SU-DHL-6 (cell line): ENCODE data around the gene KCND3.

Experiments used
- H2AFZ ChIP-seq: fragments of 200-600 bp; sonication (generic); 2 replicates; pipeline ENCODE4 v1.6.1; 2014; ENCODE audit warnings: low read depth, mild to moderate bottlenecking, moderate library complexity, mixed read lengths, antibody characterized with exemption, low read length; ENCODE audit not compliant: severe bottlenecking
- H3F3A ChIP-seq: fragments of 200-600 bp; shearing (Covaris generic); 2 replicates; pipeline ENCODE4 v1.6.0; 2016; ENCODE audit warnings: antibody characterized with exemption, mild to moderate bottlenecking; ENCODE audit not compliant: insufficient read depth
- H3K27ac ChIP-seq: fragments of 200-600 bp; sonication (generic); 2 replicates; pipeline ENCODE4 v1.5.1; 2016; ENCODE audit warnings: low read depth, mild to moderate bottlenecking, low read length, moderate library complexity, mixed read lengths
- H3K27me3 ChIP-seq: fragments of 200-600 bp; sonication (generic), shearing (Covaris generic); 2 replicates; pipeline ENCODE4 v1.6.0; 2014; ENCODE audit warnings: mild to moderate bottlenecking, low read length
- H3K36me3 ChIP-seq: fragments of 200-600 bp; sonication (generic); 2 replicates; pipeline ENCODE4 v1.6.1; 2014; ENCODE audit warnings: mild to moderate bottlenecking, low read length, mixed read lengths
- H3K4me2 ChIP-seq: fragments of 300-600, 200-600 bp; shearing (Covaris generic), sonication (generic); 2 replicates; pipeline ENCODE4 v1.6.0; 2014; ENCODE audit warnings: low read length, low read depth, mild to moderate bottlenecking; ENCODE audit not compliant: poor library complexity, severe bottlenecking
- H3K4me3 ChIP-seq: fragments of 200-600 bp; sonication (generic); 2 replicates; pipeline ENCODE4 v1.5.1; 2014; ENCODE audit warnings: antibody characterized with exemption, low read length, mild to moderate bottlenecking, mixed read lengths; ENCODE audit not compliant: insufficient read depth, poor library complexity, severe bottlenecking
- H3K79me2 ChIP-seq: fragments of 200-600 bp; sonication (generic); 2 replicates; pipeline ENCODE4 v1.6.1; 2014; ENCODE audit warnings: mild to moderate bottlenecking, low read length, moderate library complexity; ENCODE audit not compliant: insufficient read depth
- H3K9ac ChIP-seq: fragments of 200-600 bp; sonication (generic); 2 replicates; pipeline ENCODE4 v1.7.0; 2014; ENCODE audit warnings: mild to moderate bottlenecking, low read length
- H3K9me2 ChIP-seq: fragments of 200-600 bp; sonication (generic); replicated peaks from 2 replicates; pipeline ENCODE4 v1.6.1; 2014; ENCODE audit warnings: low read length; ENCODE audit not compliant: insufficient read depth
- H3K9me3 ChIP-seq: fragments of 200-600 bp; sonication (generic); 2 replicates; pipeline ENCODE4 v1.6.1; 2014; ENCODE audit warnings: low read length, mixed read lengths; ENCODE audit not compliant: insufficient read depth
- H4K20me1 ChIP-seq: fragments of 200-600 bp; sonication (generic); 2 replicates; pipeline ENCODE4 v1.6.1; 2014; ENCODE audit warnings: low read depth, mild to moderate bottlenecking, antibody characterized with exemption, low read length, moderate library complexity, mixed read lengths
- EZH2phosphoT487 ChIP-seq: fragments of 200-600 bp; sonication (generic), shearing (Covaris generic); conservative IDR thresholded peaks from 2 replicates; pipeline ENCODE4 v1.6.1; 2018; ENCODE audit warnings: mild to moderate bottlenecking, antibody characterized with exemption, low read length, moderate library complexity, mixed read lengths
- TF ChIP-seq, protein P1 (sequence below): fragments of 200-600 bp; sonication (generic); IDR thresholded peaks from one replicate; pipeline ENCODE4 v1.5.1; 2017; ENCODE audit warnings: antibody characterized with exemption, mild to moderate bottlenecking, low read length, moderate library complexity; ENCODE audit not compliant: insufficient read depth, poor library complexity, severe bottlenecking

The KCND3 gene

DNA sequence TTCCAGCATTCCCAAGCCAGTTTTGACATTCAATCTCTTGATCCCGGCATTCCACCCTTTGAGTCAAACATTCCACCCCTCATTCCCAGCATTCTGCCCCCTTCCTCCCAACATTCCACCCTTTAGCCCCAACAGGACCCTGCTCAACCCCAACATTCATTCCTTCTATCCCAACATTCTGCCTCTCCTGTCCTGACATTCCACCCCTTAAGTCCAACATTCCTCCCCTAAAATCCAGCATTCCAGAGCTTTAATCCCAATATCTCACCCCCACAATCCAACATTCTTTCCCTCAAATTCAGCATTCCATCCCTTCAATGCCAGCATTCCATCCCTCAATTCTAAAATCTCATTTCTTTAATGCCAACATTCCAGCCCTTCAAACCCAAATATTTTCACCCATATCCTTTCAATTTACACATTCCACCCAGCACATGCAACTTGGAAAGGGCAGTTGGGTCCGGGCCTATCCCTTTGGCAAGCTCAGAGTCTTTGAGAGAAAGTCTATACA is 210.9 kb downstream of the KCND3 start:
- no peaks in the 10 kb centered on the region for H3K9me3 ChIP-seq
- H3F3A ChIP-seq = no peaks in the 10 kb centered on the region
- H3K4me2 ChIP-seq = no peak overlapping the region
- H3K4me3 ChIP-seq = no peak overlapping the region
- no peak overlapping the region for H3K27ac ChIP-seq
- H2AFZ ChIP-seq = no peak overlapping the region
- no peak for TF ChIP-seq EZH2phosphoT487
- no peaks in the 10 kb centered on the region for H3K36me3 ChIP-seq
- no peaks in the 10 kb centered on the region for H3K9me2 ChIP-seq
- H3K27me3 ChIP-seq = no peaks in the 10 kb centered on the region
- H4K20me1 ChIP-seq = no peaks in the 10 kb centered on the region
- no peaks in the 10 kb centered on the region for H3K79me2 ChIP-seq
- no peak overlapping the region for H3K9ac ChIP-seq

DNA sequence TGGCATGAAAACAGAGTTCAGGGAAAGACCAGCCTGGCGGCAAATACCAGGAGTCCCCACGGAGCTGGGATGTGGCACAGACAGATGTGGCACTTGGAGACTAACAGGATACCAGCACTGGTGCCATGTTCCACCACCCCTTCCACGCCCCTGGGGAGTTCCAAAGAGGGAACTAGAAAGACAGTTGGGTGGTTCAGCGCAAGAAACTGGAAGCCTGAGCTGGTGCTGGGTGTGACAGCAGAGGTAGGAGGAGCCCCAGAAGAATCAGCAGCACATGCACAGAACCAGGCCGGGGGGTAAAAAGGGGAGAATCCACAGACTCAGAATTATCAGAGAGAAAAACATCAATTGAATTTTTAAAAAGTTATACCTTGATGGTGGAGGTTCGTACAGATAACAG is 211.4 kb downstream of the KCND3 start:
- H2AFZ ChIP-seq = no peak overlapping the region

DNA sequence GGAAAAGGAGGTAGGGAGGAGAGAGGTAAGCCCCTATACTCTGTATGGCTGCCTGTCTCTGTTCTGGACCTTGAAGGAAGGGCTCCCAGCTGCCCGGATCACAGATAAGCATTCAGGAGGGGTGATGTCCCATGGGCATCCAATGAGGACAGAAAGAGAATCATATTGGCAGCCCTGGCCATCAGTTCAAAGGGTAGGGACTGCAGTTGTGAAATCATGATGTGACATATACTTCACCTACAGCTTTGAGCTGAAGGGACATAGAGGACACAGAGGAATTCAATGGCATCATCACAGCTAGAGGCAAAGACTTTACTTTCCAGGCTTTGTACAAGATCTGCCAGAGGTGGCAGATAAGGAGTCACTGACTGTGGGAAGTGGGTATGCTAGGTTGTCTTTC is 212.2 kb downstream of the KCND3 start:
- H3K79me2 ChIP-seq = no peaks in the 10 kb centered on the region
- no peaks in the 10 kb centered on the region for H3K27me3 ChIP-seq

More for the DNA sequence above, 211.4 kb downstream of the KCND3 start:
- Histone ChIP-seq H3K4me3 (no peak overlapping the region), H3K79me2 (no peaks in the 10 kb centered on the region), H3K27me3 (no peaks in the 10 kb centered on the region), H3K27ac (no peak overlapping the region), H3K9ac (no peak overlapping the region), H3K9me3 (no peaks in the 10 kb centered on the region), H3K9me2 (no peaks in the 10 kb centered on the region), H4K20me1 (no peaks in the 10 kb centered on the region), H3F3A (no peaks in the 10 kb centered on the region), H3K36me3 (no peaks in the 10 kb centered on the region), H3K4me2 (no peak overlapping the region)
- TF ChIP-seq, protein P1, sequence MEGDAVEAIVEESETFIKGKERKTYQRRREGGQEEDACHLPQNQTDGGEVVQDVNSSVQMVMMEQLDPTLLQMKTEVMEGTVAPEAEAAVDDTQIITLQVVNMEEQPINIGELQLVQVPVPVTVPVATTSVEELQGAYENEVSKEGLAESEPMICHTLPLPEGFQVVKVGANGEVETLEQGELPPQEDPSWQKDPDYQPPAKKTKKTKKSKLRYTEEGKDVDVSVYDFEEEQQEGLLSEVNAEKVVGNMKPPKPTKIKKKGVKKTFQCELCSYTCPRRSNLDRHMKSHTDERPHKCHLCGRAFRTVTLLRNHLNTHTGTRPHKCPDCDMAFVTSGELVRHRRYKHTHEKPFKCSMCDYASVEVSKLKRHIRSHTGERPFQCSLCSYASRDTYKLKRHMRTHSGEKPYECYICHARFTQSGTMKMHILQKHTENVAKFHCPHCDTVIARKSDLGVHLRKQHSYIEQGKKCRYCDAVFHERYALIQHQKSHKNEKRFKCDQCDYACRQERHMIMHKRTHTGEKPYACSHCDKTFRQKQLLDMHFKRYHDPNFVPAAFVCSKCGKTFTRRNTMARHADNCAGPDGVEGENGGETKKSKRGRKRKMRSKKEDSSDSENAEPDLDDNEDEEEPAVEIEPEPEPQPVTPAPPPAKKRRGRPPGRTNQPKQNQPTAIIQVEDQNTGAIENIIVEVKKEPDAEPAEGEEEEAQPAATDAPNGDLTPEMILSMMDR = no peak
- TF ChIP-seq EZH2phosphoT487 = no peak

DNA sequence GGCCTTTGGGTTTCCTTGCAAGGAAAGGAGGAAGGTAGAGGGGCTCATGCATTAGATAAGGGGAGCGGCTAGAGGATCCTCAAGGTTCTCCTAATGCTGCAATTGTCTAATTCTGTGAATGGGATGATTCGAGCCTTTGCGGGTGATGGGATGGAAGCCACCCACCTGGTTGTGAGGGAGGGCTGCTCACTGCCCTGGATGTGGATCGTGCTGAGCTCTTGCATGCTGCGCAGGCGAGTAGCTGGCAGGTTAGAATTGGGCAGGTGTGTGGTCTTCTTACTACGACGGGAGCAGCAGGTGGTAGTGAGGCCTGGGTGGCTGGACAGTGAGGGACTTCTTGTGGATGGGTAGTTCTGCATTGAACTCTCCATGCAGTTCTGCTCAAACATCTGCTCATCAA is 212.6 kb downstream of the KCND3 start:
- no peak overlapping the region for H3K4me3 ChIP-seq
- no peak overlapping the region for H3K4me2 ChIP-seq

More for the DNA sequence above, 212.2 kb downstream of the KCND3 start:
- Histone ChIP-seq H3K4me3 (no peak overlapping the region), H3K27ac (no peak overlapping the region), H3F3A (no peaks in the 10 kb centered on the region), H3K9me2 (no peaks in the 10 kb centered on the region), H3K36me3 (no peaks in the 10 kb centered on the region), H2AFZ (no peak overlapping the region), H4K20me1 (no peaks in the 10 kb centered on the region), H3K9ac (no peak overlapping the region), H3K4me2 (no peak overlapping the region), H3K9me3 (no peaks in the 10 kb centered on the region)
- TF ChIP-seq, protein P1 = no peak
- TF ChIP-seq EZH2phosphoT487 = no peak

More for the DNA sequence above, 212.6 kb downstream of the KCND3 start:
- Histone ChIP-seq H3K9me3 (no peaks in the 10 kb centered on the region), H3K9me2 (no peaks in the 10 kb centered on the region), H3K79me2 (no peaks in the 10 kb centered on the region), H3K27ac (no peak overlapping the region), H3K9ac (no peak overlapping the region), H3K36me3 (no peaks in the 10 kb centered on the region), H3K27me3 (no peaks in the 10 kb centered on the region), H2AFZ (no peak overlapping the region), H3F3A (no peaks in the 10 kb centered on the region), H4K20me1 (no peaks in the 10 kb centered on the region)
- no peak for TF ChIP-seq EZH2phosphoT487
- TF ChIP-seq, protein P1 = no peak
